H1 (cell line): ENCODE measurements around the gene LCNL1. TPM values are rescaled to one million over a fixed set of nuclear protein-coding genes. Genes with fewer than 3 reads are reported as not detected.

Experiments
- CTCF ChIA-PET: fragments of 300-600 bp; sonication (Branson Sonifier 250); formaldehyde crosslinking; loops from one replicate; lab custom pipeline; 2021; ENCODE audit not compliant: partially characterized antibody; lab: Charles Lee
- POLR2A ChIA-PET: fragments of 300-600 bp; sonication (Branson Sonifier 250); formaldehyde crosslinking; loops from one replicate; lab custom pipeline; 2021; ENCODE audit warnings: inconsistent platforms; ENCODE audit not compliant: partially characterized antibody; lab: Charles Lee
- DNase-seq, 2 experiments: peaks; one replicate each; pipeline versions ENCODE4 v3.0.0 to v3.0.0-alpha.2; 2010 to 2022; ENCODE audit warnings: low spot score in 2 of 2, low read depth in 1 of 2, mixed read lengths in 1 of 2
- FAIRE-seq: peaks from 2 replicates; lab custom pipeline; 2011; peaks lifted over from hg19 to GRCh38; lab: Jason Lieb, UNC
- H2AFZ ChIP-seq: 2 replicates; pipeline ENCODE4 v1.8.1; 2012; ENCODE audit warnings: low read length, inconsistent platforms
- H2AK5ac ChIP-seq: 2 replicates; pipeline ENCODE4 v1.6.1; 2013; ENCODE audit warnings: low read depth, low read length
- H2BK120ac ChIP-seq: replicated peaks from 2 replicates; pipeline ENCODE3; 2013; ENCODE audit warnings: low read depth, low read length, inconsistent platforms
- H2BK12ac ChIP-seq: 2 replicates; pipeline ENCODE4 v1.6.1; 2013; ENCODE audit warnings: low read depth, low read length
- H2BK15ac ChIP-seq: 2 replicates; pipeline ENCODE4 v1.6.1; 2013; ENCODE audit warnings: low read length
- H2BK20ac ChIP-seq: 2 replicates; pipeline ENCODE4 v1.6.1; 2013; ENCODE audit warnings: low read length
- H2BK5ac ChIP-seq: 2 replicates; pipeline ENCODE4 v1.6.1; 2013; ENCODE audit warnings: low read depth, low read length
- H3K14ac ChIP-seq: 2 replicates; pipeline ENCODE4 v1.6.1; 2013; ENCODE audit warnings: inconsistent platforms; ENCODE audit not compliant: insufficient read length
- H3K18ac ChIP-seq: 2 replicates; pipeline ENCODE4 v1.6.1; 2013; ENCODE audit warnings: low read length; ENCODE audit errors: extremely low read depth
- H3K23ac ChIP-seq: 2 replicates; pipeline ENCODE4 v1.6.1; 2013; ENCODE audit warnings: inconsistent platforms; ENCODE audit not compliant: insufficient read length
- H3K23me2 ChIP-seq: 2 replicates; pipeline ENCODE4 v1.6.1; 2013; ENCODE audit warnings: low read depth, low read length
- H3K27ac ChIP-seq: 2 replicates; pipeline ENCODE4 v1.6.1; 2011; ENCODE audit warnings: low read depth, low read length, inconsistent platforms
- H3K27me3 ChIP-seq, 4 experiments: replicated peaks in 1 of 4; 1 replicate in 1 of 4; 2 replicates in 3 of 4; pipeline versions ENCODE4 v1.6.1 to v1.8.1; 2011 to 2013; ENCODE audit warnings: low read length in 3 of 4, mild to moderate bottlenecking in 3 of 4, inconsistent platforms in 2 of 4, mixed read lengths in 2 of 4, moderate library complexity in 1 of 4; ENCODE audit not compliant: control insufficient read depth in 3 of 4, insufficient read depth in 3 of 4; ENCODE audit errors: extremely low read depth in 1 of 4
- H3K36me3 ChIP-seq, 4 experiments: 2 replicates each; pipeline versions ENCODE4 v1.6.1 to v1.8.1; 2011 to 2013; ENCODE audit warnings: mild to moderate bottlenecking in 4 of 4, low read length in 3 of 4, moderate library complexity in 2 of 4, control low read depth in 1 of 4, inconsistent platforms in 1 of 4; ENCODE audit not compliant: insufficient read depth in 4 of 4, control insufficient read depth in 2 of 4
- H3K4ac ChIP-seq: replicated peaks from 2 replicates; pipeline ENCODE3; 2013; ENCODE audit warnings: low read length, low read depth, mixed read lengths, inconsistent platforms; ENCODE audit not compliant: insufficient read length
- H3K4me1 ChIP-seq, 4 experiments: replicated peaks in 1 of 4; 1 replicate in 1 of 4; 2 replicates in 3 of 4; pipeline versions ENCODE4 v1.6.1 to v1.8.1; 2011 to 2013; ENCODE audit warnings: low read length in 3 of 4, inconsistent platforms in 2 of 4, mixed read lengths in 1 of 4; ENCODE audit not compliant: insufficient read depth in 4 of 4, control insufficient read depth in 3 of 4
- H3K4me2 ChIP-seq, 2 experiments: 2 replicates each; pipeline versions ENCODE4 v1.6.1 to v1.8.1; 2011 to 2013; ENCODE audit warnings: low read depth in 2 of 2, low read length in 2 of 2, control low read depth in 1 of 2, inconsistent platforms in 1 of 2, mild to moderate bottlenecking in 1 of 2; ENCODE audit not compliant: insufficient read depth in 1 of 2
- H3K4me3 ChIP-seq, 4 experiments: fragments of 200-600, 300-600 bp in 1 of 4; sonication (generic), shearing (Covaris generic), sonication (Bioruptor Twin) in 1 of 4; 2 replicates each; pipeline versions ENCODE4 v1.5.1 to v1.8.1; 2011 to 2016; ENCODE audit warnings: low read length in 4 of 4, low read depth in 3 of 4, control low read depth in 2 of 4, inconsistent platforms in 2 of 4, mild to moderate bottlenecking in 2 of 4, mixed read lengths in 1 of 4, moderate library complexity in 1 of 4; ENCODE audit not compliant: insufficient read depth in 2 of 4; ENCODE audit errors: extremely low read depth in 1 of 4
- H3K56ac ChIP-seq: replicated peaks from 2 replicates; pipeline ENCODE3; 2013; ENCODE audit warnings: low read depth, mild to moderate bottlenecking, mixed read lengths, low read length, inconsistent platforms; ENCODE audit not compliant: insufficient read length
- H3K79me1 ChIP-seq: 2 replicates; pipeline ENCODE4 v1.6.1; 2013; ENCODE audit warnings: low read depth, low read length, control low read depth
- H3K79me2 ChIP-seq, 2 experiments: 2 replicates each; pipeline versions ENCODE4 v1.6.1 to v1.8.1; 2012 to 2013; ENCODE audit warnings: low read length in 2 of 2, mild to moderate bottlenecking in 2 of 2, inconsistent platforms in 1 of 2; ENCODE audit not compliant: insufficient read depth in 2 of 2, control insufficient read depth in 1 of 2
- H3K9ac ChIP-seq, 4 experiments: replicated peaks in 1 of 4; 1 replicate in 1 of 4; 2 replicates in 3 of 4; pipeline versions ENCODE4 v1.6.1 to v1.8.1; 2011 to 2013; ENCODE audit warnings: low read depth in 3 of 4, low read length in 3 of 4, control low read depth in 2 of 4, mild to moderate bottlenecking in 2 of 4, moderate library complexity in 2 of 4, inconsistent platforms in 1 of 4; ENCODE audit errors: extremely low read depth in 1 of 4
- H3K9me3 ChIP-seq, 2 experiments: 2 replicates each; pipeline versions ENCODE4 v1.6.1 to v1.8.1; 2012 to 2013; ENCODE audit warnings: mild to moderate bottlenecking in 2 of 2, moderate library complexity in 2 of 2, control low read depth in 1 of 2, inconsistent platforms in 1 of 2, low read depth in 1 of 2, low read length in 1 of 2, mixed read lengths in 1 of 2; ENCODE audit not compliant: insufficient read depth in 2 of 2
- H4K20me1 ChIP-seq, 2 experiments: replicated peaks in 1 of 2; 2 replicates each; pipeline versions ENCODE3 to v1.8.1; 2011 to 2013; ENCODE audit warnings: inconsistent platforms in 2 of 2, low read length in 2 of 2, mild to moderate bottlenecking in 1 of 2; ENCODE audit not compliant: insufficient read depth in 2 of 2, control insufficient read depth in 1 of 2
- H4K5ac ChIP-seq: 2 replicates; pipeline ENCODE4 v1.6.1; 2013; ENCODE audit warnings: low read length, low read depth, mixed read lengths, inconsistent platforms; ENCODE audit not compliant: insufficient read length
- H4K8ac ChIP-seq: 2 replicates; pipeline ENCODE4 v1.8.0; 2013; ENCODE audit warnings: mild to moderate bottlenecking, moderate library complexity, low read length, inconsistent platforms; ENCODE audit not compliant: insufficient read depth; ENCODE audit errors: extremely low read depth
- H4K91ac ChIP-seq: replicated peaks from 2 replicates; pipeline ENCODE3; 2013; ENCODE audit warnings: low read length, mixed read lengths, inconsistent platforms; ENCODE audit not compliant: insufficient read length
- ATF3 ChIP-seq: IDR thresholded peaks from 2 replicates; pipeline ENCODE4 v1.6.1; 2011; ENCODE audit warnings: low read depth, mild to moderate bottlenecking, low read length; ENCODE audit not compliant: insufficient read depth
- CEBPB ChIP-seq: IDR thresholded peaks from 2 replicates; pipeline ENCODE4 v1.6.1; 2012; ENCODE audit warnings: low read depth, low read length
- EGR1 ChIP-seq: IDR thresholded peaks from 2 replicates; pipeline ENCODE4 v1.6.1; 2011; ENCODE audit warnings: low read depth, low read length, borderline replicate concordance
- JUN ChIP-seq: IDR thresholded peaks from 2 replicates; pipeline ENCODE4 v1.6.1; 2011; ENCODE audit warnings: low read depth, mild to moderate bottlenecking, improper control_type of control experiment, low read length
- KDM1A ChIP-seq: fragments of 200-600, 300-600 bp; sonication (generic); IDR thresholded peaks from 2 replicates; pipeline ENCODE4 v1.7.1; 2016; ENCODE audit warnings: mild to moderate bottlenecking, low read length, borderline replicate concordance
- KDM5A ChIP-seq: fragments of 200-600 bp; IDR thresholded peaks from 2 replicates; pipeline ENCODE4 v1.7.1; 2012; ENCODE audit warnings: mild to moderate bottlenecking, low read length, inconsistent platforms, mixed read lengths
- POLR2A ChIP-seq, 2 experiments: IDR thresholded peaks; 1 replicate in 1 of 2; 2 replicates in 1 of 2; pipeline ENCODE4 v1.6.1; 2011; ENCODE audit warnings: low read depth in 2 of 2, low read length in 2 of 2, mild to moderate bottlenecking in 2 of 2; ENCODE audit errors: control extremely low read depth in 1 of 2
- RBBP5 ChIP-seq: IDR thresholded peaks from 2 replicates; pipeline ENCODE4 v1.7.1; 2012; ENCODE audit warnings: low read depth, mild to moderate bottlenecking, inconsistent platforms, low read length, moderate library complexity, borderline replicate concordance
- SIN3A ChIP-seq, 2 experiments: IDR thresholded peaks in 1 of 2; conservative IDR thresholded peaks in 1 of 2; 2 replicates each; pipeline ENCODE4 v1.6.1; 2011 to 2012; ENCODE audit warnings: low read length in 2 of 2, improper control_type of control experiment in 1 of 2, low read depth in 1 of 2, mild to moderate bottlenecking in 1 of 2
- SRF ChIP-seq: IDR thresholded peaks from 2 replicates; pipeline ENCODE4 v1.6.1; 2011; ENCODE audit warnings: mild to moderate bottlenecking, low read depth, low read length, moderate library complexity
- WGBS, 2 experiments: shearing (Covaris generic) in 1 of 2; methylation state at CpG; one replicate each; pipeline versions ENCODE4 v1.1.6 to v1.1.7; 2013 to 2015; ENCODE audit warnings: low lambda C conversion rate in 2 of 2, mixed read lengths in 2 of 2, inconsistent platforms in 1 of 2, low coverage in 1 of 2, missing lambda C conversion rate in 1 of 2; ENCODE audit not compliant: insufficient replicate concordance in 2 of 2, insufficient coverage in 1 of 2, insufficient read length in 1 of 2; ENCODE audit errors: extremely low coverage in 1 of 2, missing lambda C conversion rate in 1 of 2; 5-methylcytosine and 5-hydroxymethylcytosine counted together
- polyA plus RNA-seq, 7 experiments: library from polyadenylated mRNA; depleted of rRNA in 3 of 7; stranded (reverse) in 5 of 7; unstranded in 2 of 7; fragments of >200 nt in 5 of 7; fragments of 200-250 nt in 2 of 7; gene quantifications; 1 replicate in 5 of 7; 2 replicates in 1 of 7; 4 replicates in 1 of 7; pipeline versions ENCODE4 v1.2.1 to v1.2.3, GENCODE V29; 2011 to 2013; ENCODE audit warnings: missing spikeins in 2 of 7, mixed read lengths in 2 of 7
- total RNA-seq: library from RNA; stranded (reverse); fragmentation: NEBNext Ultra II Directional; extraction: Animal tissue kit (Norgen Biotek cat#: 25700); gene quantifications from 2 replicates; pipeline ENCODE4 v1.2.1, GENCODE V29; 2021

The LCNL1 gene
- total and polyA plus RNA-seq, 2 of the 8 experiments (the other 6 are each of a cell fraction or from before 2014, with no cell fraction given): 0.11 TPM; not detected in 1

- H3K4me3 ChIP-seq: no peak overlapping the region
- peak overlapping the region in 1 of 4 experiments; percentile 14; a peak in 1 of 7 replicates for H3K9ac ChIP-seq
- no peaks in the 10 kb centered on the region for H3K27me3 ChIP-seq
- no peaks in the 10 kb centered on the region for H3K9me3 ChIP-seq
- H3K27ac ChIP-seq: no peak overlapping the region
- no peak overlapping the region for H2BK12ac ChIP-seq
- no peak overlapping the region for H3K4ac ChIP-seq
- peaks cover 15% of the 10 kb centered on the region; the same call in 1 of the 2 replicates for H3K23me2 ChIP-seq
- H3K79me1 ChIP-seq: no peaks in the 10 kb centered on the region
- no peak overlapping the region; the same call in 1 of the 2 replicates for H2BK5ac ChIP-seq
- no peak overlapping the region for H2BK15ac ChIP-seq
- no peak for DNase-seq
- no peak for FAIRE-seq
- 94% methylated on average over 14 of the region's 25 CpGs; no CpG with 5 or more reads in 1 of the 2 experiments for WGBS, 2 experiments
- no peak overlapping the region for H3K14ac ChIP-seq
- no peak overlapping the region for H3K56ac ChIP-seq
- no peak overlapping the region for H2AK5ac ChIP-seq
- no peak overlapping the region for H2BK120ac ChIP-seq
- ChIA-PET CTCF (interaction anchor here (0.8 to 5.2 kb wide), 9 partner anchors 8 to 164 kb away, joined by 3 to 21 read pairs (median 3); partner anchors contain the start of genes C8G and FBXW5), POLR2A (no interaction called here)
- peaks cover 0 to 6% of the 10 kb centered on the region in 2 experiments for H4K20me1 ChIP-seq
- no peaks in the 10 kb centered on the region for H3K79me2 ChIP-seq
- H4K5ac ChIP-seq: no peak overlapping the region
- H3K4me2 ChIP-seq: no peak overlapping the region
- no peak overlapping the region; the same call in 1 of the 2 replicates for H3K18ac ChIP-seq
- H3K36me3 ChIP-seq: no peaks in the 10 kb centered on the region
- 0 out of 2 replicates have a peak overlapping the region, but pooled peaks have one; percentile 51 for H4K8ac ChIP-seq
- peaks cover 0 to 9% (median 6%) of the 10 kb centered on the region in 4 experiments; a peak in 5 of 7 replicates for H3K4me1 ChIP-seq
- H4K91ac ChIP-seq: peak overlapping the region; percentile 34
- no peak overlapping the region for H2BK20ac ChIP-seq
- no peak overlapping the region for H3K23ac ChIP-seq
- H2AFZ ChIP-seq: no peak overlapping the region
- TF ChIP-seq KDM5A (no peak), POLR2A (IDR thresholded peaks at IDR 0.05; ENCODE audit: control extremely low read depth in 1 of 2, low read depth in 2 of 2, low read length in 2 of 2) (no peak), RBBP5 (no peak), SIN3A (conservative IDR thresholded peaks at IDR 0.05 in 1 of 2, IDR thresholded peaks at IDR 0.05 in 1 of 2; ENCODE audit: low read depth in 1 of 2, low read length in 2 of 2) (no peak), JUN (no peak), ATF3 (no peak), KDM1A (no peak), CEBPB (no peak), EGR1 (no peak), SRF (no peak)
Observed at GRCh38 chr9:136954270-136955083, 28.3 kb upstream of the LCNL1 start.
